PFSK-1 (cell line): ENCODE results near the gene C1QL4.

Experiments
- FOXP2 ChIP-seq: optimal IDR thresholded peaks from 2 replicates; pipeline ENCODE3; 2011; ENCODE audit warnings: borderline replicate concordance, control low read depth, inconsistent platforms; ENCODE audit not compliant: insufficient read depth; ENCODE audit errors: extremely low read length, extremely low read depth
- POLR2AphosphoS5 ChIP-seq: IDR thresholded peaks from 2 replicates; pipeline ENCODE4 v1.6.1; 2012; ENCODE audit warnings: low read depth, mild to moderate bottlenecking, control low read depth, low read length, moderate library complexity
- REST ChIP-seq, 2 experiments: IDR thresholded peaks; 2 replicates each; pipeline versions ENCODE4 v1.6.1 to v1.8.0; 2011 to 2012; ENCODE audit warnings: low read depth in 2 of 2, low read length in 2 of 2, control low read depth in 1 of 2, inconsistent platforms in 1 of 2, mild to moderate bottlenecking in 1 of 2, moderate library complexity in 1 of 2; ENCODE audit not compliant: insufficient read depth in 1 of 2
- SIN3A ChIP-seq: IDR thresholded peaks from 2 replicates; pipeline ENCODE4 v1.6.1; 2012; ENCODE audit warnings: mild to moderate bottlenecking, low read length, moderate library complexity, borderline replicate concordance; ENCODE audit not compliant: insufficient read depth
- TAF1 ChIP-seq: IDR thresholded peaks from 2 replicates; pipeline ENCODE4 v1.6.1; 2012; ENCODE audit warnings: low read length, control low read depth, borderline replicate concordance; ENCODE audit not compliant: insufficient read depth

C1QL4 gene

DNA sequence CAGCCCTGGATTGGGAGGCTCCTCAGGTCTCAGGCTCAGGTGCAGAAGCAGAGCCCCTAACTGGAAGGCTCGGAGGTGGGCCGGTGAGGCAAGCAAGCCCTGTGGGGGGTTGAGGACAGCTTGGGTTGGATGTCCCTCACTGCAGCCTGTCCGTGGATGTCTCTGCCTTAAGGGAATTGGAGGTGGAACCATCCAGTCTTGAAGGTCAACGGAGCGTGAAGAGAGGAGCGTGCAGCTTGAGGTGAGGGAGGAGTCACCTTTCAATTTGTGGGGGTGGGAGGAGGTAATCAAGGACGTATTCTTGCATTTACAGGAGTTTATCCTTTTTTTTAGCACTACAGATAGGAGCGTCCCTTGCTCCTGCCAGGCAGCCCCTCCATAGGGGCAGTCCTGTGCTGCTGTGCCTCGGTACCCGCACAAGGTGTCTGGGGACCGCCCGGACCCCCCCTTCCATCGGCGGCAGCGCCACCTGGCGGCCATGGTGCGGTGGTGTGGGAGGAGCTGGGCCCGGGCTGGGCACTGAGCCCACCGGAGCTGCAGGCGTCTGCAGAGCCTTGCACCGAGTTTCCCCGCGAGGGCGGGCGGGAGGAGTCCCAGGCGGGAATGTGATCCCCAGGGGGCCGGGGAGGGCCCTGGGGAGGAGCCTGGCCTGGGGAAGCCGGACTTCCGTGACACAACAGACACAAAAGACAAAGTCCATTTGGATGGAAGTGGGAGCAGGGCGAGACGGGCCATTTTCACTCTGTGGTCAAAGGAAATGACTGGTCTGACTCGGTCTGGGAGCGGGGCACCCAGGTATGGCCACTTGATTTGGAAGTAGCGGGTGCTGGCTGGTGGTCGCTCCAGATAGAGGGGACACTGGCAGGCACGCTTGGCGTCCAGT lies 10.6 kb upstream of the C1QL4 start:
- TF ChIP-seq SIN3A (no peak), FOXP2 (no peak), REST (IDR thresholded peaks at IDR 0.05; ENCODE audit: insufficient read depth in 1 of 2, low read depth in 2 of 2, low read length in 2 of 2) (no peak), POLR2AphosphoS5 (no peak), TAF1 (no peak)

DNA sequence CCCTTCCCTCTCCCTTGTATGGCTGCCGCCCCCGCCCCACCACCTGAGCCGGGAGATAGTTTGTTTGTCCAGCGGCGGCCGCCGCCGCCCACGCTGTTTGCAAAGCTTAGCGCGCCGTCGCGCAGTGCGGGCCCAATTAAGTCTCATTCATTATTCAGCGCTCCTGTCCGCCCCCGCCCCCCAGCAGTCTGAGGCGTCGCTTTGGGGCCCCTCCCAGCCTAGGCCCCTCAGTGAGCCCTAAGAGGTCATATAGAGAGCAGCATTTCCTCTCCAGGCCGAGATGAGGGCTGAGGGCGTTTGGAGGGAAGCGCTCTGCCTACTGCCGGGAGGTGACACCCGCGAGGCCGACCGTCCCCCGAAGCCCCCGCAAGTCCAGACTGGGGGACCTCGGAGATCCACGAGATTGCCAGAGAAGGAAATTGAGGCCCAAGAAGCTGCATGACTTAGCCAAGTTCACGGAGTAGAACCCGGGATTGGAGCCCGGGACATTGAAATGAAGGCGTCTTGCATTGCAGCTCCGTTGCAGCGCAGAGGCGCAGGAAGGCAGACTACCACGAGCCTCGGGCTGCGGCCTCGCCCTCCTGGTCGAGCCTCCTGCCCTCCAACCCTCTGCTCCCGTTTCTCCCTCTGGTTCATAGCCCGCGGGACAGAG lies 9.8 kb upstream of the C1QL4 start, which contains the start of gene DNAJC22:
DNAJC22 (plus strand) TSS at position 230 of the 652 bp plus-strand sequence. CDS start 1,985 bp downstream, outside the sequence.
- TF ChIP-seq REST (IDR thresholded peaks at IDR 0.05; ENCODE audit: insufficient read depth in 1 of 2, low read depth in 2 of 2, low read length in 2 of 2) (no peak), SIN3A (no peak), POLR2AphosphoS5 (no peak), FOXP2 (no peak), TAF1 (no peak)

DNA sequence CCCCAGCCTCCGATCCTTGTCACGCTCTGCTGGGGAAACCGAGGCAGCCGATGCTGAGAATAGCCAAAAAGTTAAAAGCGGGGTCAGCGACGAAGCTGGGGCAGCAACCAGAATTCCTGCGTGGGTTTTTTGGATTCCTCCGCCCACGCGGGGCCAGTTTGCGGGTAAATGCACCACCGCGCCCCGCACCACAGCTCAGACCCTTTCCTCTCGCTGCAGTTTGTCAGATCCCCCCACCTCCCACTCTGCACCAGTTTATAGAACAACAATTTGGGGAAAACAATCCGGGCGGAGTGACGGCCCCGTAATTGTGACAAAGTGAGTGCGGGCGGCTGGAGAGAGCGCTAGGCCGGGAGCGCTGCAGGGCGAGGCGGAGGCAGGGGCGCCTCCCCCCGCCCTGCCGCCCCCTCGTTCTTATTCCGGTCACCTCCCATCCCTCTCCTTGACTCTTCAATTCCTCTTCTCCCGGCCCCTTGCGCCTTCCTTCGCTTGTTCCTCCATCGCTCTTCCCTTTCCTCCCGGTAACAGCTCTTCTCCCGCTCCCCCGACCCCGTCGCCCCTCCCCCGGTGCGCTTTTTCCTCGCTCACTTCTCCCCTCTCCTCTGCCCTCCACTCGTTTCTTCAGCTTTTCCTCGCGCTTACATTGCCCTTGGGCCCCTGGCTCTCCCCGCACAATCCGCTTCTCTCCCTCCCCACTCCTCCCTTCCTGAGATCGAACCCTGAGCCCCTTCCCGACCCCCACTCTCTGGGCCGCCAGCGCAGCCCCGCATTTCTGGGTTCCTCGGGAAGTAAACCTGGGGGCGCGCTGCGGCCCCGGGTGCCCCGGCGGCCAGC lies 9.1 kb upstream of the C1QL4 start:
- TF ChIP-seq TAF1 (no peak), SIN3A (no peak), REST (IDR thresholded peaks at IDR 0.05; ENCODE audit: insufficient read depth in 1 of 2, low read depth in 2 of 2, low read length in 2 of 2) (no peak), FOXP2 (no peak), POLR2AphosphoS5 (no peak)

DNA sequence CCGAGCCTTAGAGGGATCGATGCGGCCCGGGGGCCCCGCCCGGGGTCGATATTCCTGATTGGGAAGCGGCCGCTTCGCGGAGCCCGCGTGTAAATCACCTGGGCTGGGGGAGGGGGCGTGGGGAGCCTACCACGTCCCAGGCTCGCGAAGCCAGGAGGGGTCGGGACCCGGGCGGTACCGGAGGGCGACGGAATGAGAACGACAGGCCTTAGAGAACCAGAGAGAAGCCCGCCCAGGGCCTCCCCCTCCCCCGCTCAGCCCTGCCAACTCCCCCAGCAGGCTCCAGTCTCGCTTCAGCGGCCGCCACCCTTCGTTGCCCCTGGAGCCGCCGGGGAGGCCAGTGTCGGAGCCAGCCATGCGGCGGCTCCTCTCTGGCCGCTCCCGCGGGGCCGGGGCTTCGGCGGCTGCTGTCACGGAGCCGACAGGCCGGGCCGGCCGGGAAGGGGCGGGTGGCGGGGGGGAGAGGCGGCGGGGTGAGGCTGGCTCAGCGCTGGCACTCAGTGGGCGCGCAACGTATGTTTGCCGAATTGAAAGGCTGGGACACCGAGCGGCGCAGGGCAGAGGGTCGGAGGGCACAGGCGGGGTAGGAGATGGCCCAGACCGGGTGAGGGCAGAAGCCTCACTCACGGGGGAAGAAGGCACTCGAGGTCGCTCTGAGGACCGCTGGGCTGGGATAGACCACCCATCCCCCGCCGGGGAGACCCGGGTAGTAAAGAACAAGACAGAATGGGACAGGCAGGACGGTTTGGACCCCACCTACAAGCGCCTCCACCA lies 8.2 kb upstream of the C1QL4 start:
- TF ChIP-seq REST (IDR thresholded peaks at IDR 0.05; ENCODE audit: insufficient read depth in 1 of 2, low read depth in 2 of 2, low read length in 2 of 2) = no peak
- no peak for TF ChIP-seq TAF1
- TF ChIP-seq POLR2AphosphoS5 = no peak
- no peak for TF ChIP-seq FOXP2
- no peak for TF ChIP-seq SIN3A
